ENCODE results near the gene MAEL. TPM values are rescaled to one million over a fixed set of nuclear protein-coding genes. Genes with fewer than 3 reads are reported as not detected.

MAEL gene
- total and polyA plus RNA-seq, 2 of the 8 experiments (the other 6 are each of a cell fraction or from before 2014, with no cell fraction given) = 0.03 TPM; not detected in 1

DNA sequence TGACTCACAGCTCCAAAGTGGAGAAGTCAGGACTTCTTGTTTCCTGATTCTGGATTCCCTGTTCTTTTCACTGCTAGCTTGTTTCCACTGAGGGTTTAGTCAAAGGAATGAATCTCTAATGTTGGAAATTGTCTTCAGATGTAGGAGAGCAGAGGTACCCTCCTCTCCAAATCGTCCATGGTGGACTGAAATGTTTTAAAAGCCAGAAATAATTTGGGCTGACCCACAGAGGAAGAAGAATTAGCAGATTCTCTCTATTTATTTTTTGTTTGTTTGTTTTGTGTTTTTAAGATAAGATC, 70.7 kb downstream of the MAEL start:
- Histone ChIP-seq H3K79me2 (ENCODE audit: control insufficient read depth in 1 of 2, insufficient read depth in 2 of 2, low read length in 2 of 2) (no peaks in the 10 kb centered on the region), H3K56ac (replicated peaks; ENCODE audit: insufficient read length, low read depth, low read length) (no peak overlapping the region), H2AFZ (ENCODE audit: low read length) (no peak overlapping the region), H3K4me3 (ENCODE audit: extremely low read depth in 1 of 4, insufficient read depth in 2 of 4, low read depth in 3 of 4, low read length in 4 of 4) (0 out of 8 replicates have a peak overlapping the region, but pooled peaks of 1 of the 4 experiments have one; percentile 35), H3K4ac (replicated peaks; ENCODE audit: insufficient read length, low read depth, low read length) (no peak overlapping the region), H2AK5ac (ENCODE audit: low read depth, low read length) (no peak overlapping the region), H2BK12ac (ENCODE audit: low read depth, low read length) (no peak overlapping the region), H4K5ac (ENCODE audit: insufficient read length, low read depth, low read length) (no peak overlapping the region), H3K23ac (ENCODE audit: insufficient read length) (no peak overlapping the region), H3K9me3 (ENCODE audit: insufficient read depth in 2 of 2, low read depth in 1 of 2, low read length in 1 of 2) (no peaks in the 10 kb centered on the region), H4K91ac (replicated peaks; ENCODE audit: insufficient read length, low read length) (no peak overlapping the region), H3K4me1 (replicated peaks in 1 of 4; ENCODE audit: control insufficient read depth in 3 of 4, insufficient read depth in 4 of 4, low read length in 3 of 4) (peaks cover 0 to 8% (median 2%) of the 10 kb centered on the region in 4 experiments; a peak in 4 of 7 replicates), H2BK15ac (ENCODE audit: low read length) (no peak overlapping the region), H3K27ac (ENCODE audit: low read depth, low read length) (no peak overlapping the region), H3K18ac (ENCODE audit: extremely low read depth, low read length) (no peak overlapping the region), H4K8ac (ENCODE audit: extremely low read depth, insufficient read depth, low read length) (no peak overlapping the region), H3K23me2 (ENCODE audit: low read depth, low read length) (peaks cover 8% of the 10 kb centered on the region), H2BK5ac (ENCODE audit: low read depth, low read length) (no peak overlapping the region), H3K4me2 (ENCODE audit: insufficient read depth in 1 of 2, low read depth in 2 of 2, low read length in 2 of 2) (peak overlapping the region; percentile 26 to 58; a peak in 2 of 4 replicates), H3K79me1 (ENCODE audit: low read depth, low read length) (no peaks in the 10 kb centered on the region), H3K36me3 (ENCODE audit: control insufficient read depth in 2 of 4, insufficient read depth in 4 of 4, low read length in 3 of 4) (no peaks in the 10 kb centered on the region), H3K9ac (replicated peaks in 1 of 4; ENCODE audit: extremely low read depth in 1 of 4, low read depth in 3 of 4, low read length in 3 of 4) (no peak overlapping the region), H3K14ac (ENCODE audit: insufficient read length) (no peak overlapping the region), H2BK120ac (replicated peaks; ENCODE audit: low read depth, low read length) (no peak overlapping the region), H2BK20ac (ENCODE audit: low read length) (0 out of 2 replicates have a peak overlapping the region, but pooled peaks have one; percentile 34), H3K27me3 (replicated peaks in 1 of 4; ENCODE audit: control insufficient read depth in 3 of 4, extremely low read depth in 1 of 4, insufficient read depth in 3 of 4, low read length in 3 of 4) (no peaks in the 10 kb centered on the region), H4K20me1 (replicated peaks in 1 of 2; ENCODE audit: control insufficient read depth in 1 of 2, insufficient read depth in 2 of 2, low read length in 2 of 2) (peaks cover 0 to 7% of the 10 kb centered on the region in 2 experiments)
- CTCF ChIA-PET (ENCODE audit: partially characterized antibody) = interaction anchor here (0.5 to 18.6 kb wide), 81 partner anchors 9 to 1135 kb away, joined by 3 to 874 read pairs (median 5); partner anchors contain the start of genes ILDR2, POU2F1, STYXL2 and TADA1
- FAIRE-seq (no peak), DNase-seq (ENCODE audit: low read depth in 1 of 2, low spot score in 2 of 2) (no peak)
- POLR2A ChIA-PET (ENCODE audit: partially characterized antibody) = interaction anchor here (1.1 to 3.4 kb wide), 2 partner anchors 149 to 161 kb away, joined by 3 to 20 read pairs; partner anchors contain the start of gene POU2F1
- 100% methylated on average over 1 of the region's 1 CpG; no CpG with 5 or more reads in 1 of the 2 experiments for WGBS, 2 experiments (ENCODE audit: extremely low coverage in 1 of 2, insufficient coverage in 1 of 2, insufficient read length in 1 of 2, insufficient replicate concordance in 2 of 2, low coverage in 1 of 2, low lambda C conversion rate in 2 of 2, missing lambda C conversion rate in 1 of 2)
- TF ChIP-seq PHF8 (conservative IDR thresholded peaks at IDR 0.05; ENCODE audit: low read depth, low read length) = no peak
- no peak for TF ChIP-seq TAF7 (optimal IDR thresholded peaks at IDR 0.05; ENCODE audit: borderline replicate concordance, low read depth, low read length)
- no peak for TF ChIP-seq POLR2A (IDR thresholded peaks at IDR 0.05; ENCODE audit: control extremely low read depth in 1 of 2, low read depth in 2 of 2, low read length in 2 of 2)
- TF ChIP-seq MAFK (IDR thresholded peaks at IDR 0.05; ENCODE audit: low read depth, low read length) = no peak
- no peak for TF ChIP-seq RBBP5 (IDR thresholded peaks at IDR 0.05; ENCODE audit: borderline replicate concordance, low read depth, low read length)
- TF ChIP-seq RNF2 (IDR thresholded peaks at IDR 0.05; ENCODE audit: borderline replicate concordance, low read depth, low read length, missing control alignments, poor library complexity, severe bottlenecking) = no peak
- TF ChIP-seq JUND (IDR thresholded peaks at IDR 0.05; ENCODE audit: low read length) = no peak
- TF ChIP-seq FOSL1 (IDR thresholded peaks at IDR 0.05; ENCODE audit: insufficient read depth, low read depth, low read length) = no peak
- no peak for TF ChIP-seq CTCF (IDR thresholded peaks at IDR 0.05; ENCODE audit: control extremely low read depth in 1 of 3, insufficient read depth in 1 of 3, low read depth in 1 of 3, low read length in 3 of 3)
- no peak for TF ChIP-seq SUZ12 (IDR thresholded peaks at IDR 0.05; ENCODE audit: low read length)
- no peak for TF ChIP-seq BACH1 (IDR thresholded peaks at IDR 0.05; ENCODE audit: low read length)

Measured in H1 (cell line).